GM18870 (cell line): ENCODE data around the gene CAV2.

Experiments
- ATAC-seq: cut with Tn5 transposase; IDR thresholded peaks from one replicate; pipeline ENCODE4 v1.9.1; 2021; ENCODE audit warnings: moderate library complexity; ENCODE audit not compliant: unreplicated experiment

Gene CAV2

GRCh38 chr7:116545411-116545993 is 46.0 kb downstream of the CAV2 start:
- ATAC-seq = no peak

GRCh38 chr7:116546054-116546453 is 46.5 kb downstream of the CAV2 start:
- ATAC-seq = no peak

GRCh38 chr7:116546916-116547315 is 47.4 kb downstream of the CAV2 start:
- no peak for ATAC-seq

- ATAC-seq = no peak
Measured at GRCh38 chr7:116547347-116547746, 47.8 kb downstream of the CAV2 start.

GRCh38 chr7:116548506-116548905 is 49.0 kb downstream of the CAV2 start:
- ATAC-seq = peak; percentile 92

GRCh38 chr7:116549370-116549769 is 49.8 kb downstream of the CAV2 start:
- ATAC-seq = no peak

GRCh38 chr7:116551692-116552091 is 52.2 kb downstream of the CAV2 start:
- no peak for ATAC-seq

GRCh38 chr7:116552602-116553001 is 53.1 kb downstream of the CAV2 start:
- ATAC-seq = no peak

- no peak for ATAC-seq
Measured at GRCh38 chr7:116553168-116553964, 53.8 kb downstream of the CAV2 start.

GRCh38 chr7:116554436-116554835 is 54.9 kb downstream of the CAV2 start:
- no peak for ATAC-seq

- no peak for ATAC-seq
Measured at GRCh38 chr7:116554911-116555310, 55.4 kb downstream of the CAV2 start.

- no peak for ATAC-seq
Measured at GRCh38 chr7:116557066-116557585, 57.6 kb downstream of the CAV2 start.

GRCh38 chr7:116557901-116558300 is 58.4 kb downstream of the CAV2 start:
- ATAC-seq = no peak
